Amniotic epithelial cell (primary cell): ENCODE results near the gene YEATS4.

Source experiments
- DNase-seq: peaks from one replicate; pipeline ENCODE4 v3.0.0-alpha.2; 2010; ENCODE audit warnings: low read depth

The YEATS4 gene

DNA sequence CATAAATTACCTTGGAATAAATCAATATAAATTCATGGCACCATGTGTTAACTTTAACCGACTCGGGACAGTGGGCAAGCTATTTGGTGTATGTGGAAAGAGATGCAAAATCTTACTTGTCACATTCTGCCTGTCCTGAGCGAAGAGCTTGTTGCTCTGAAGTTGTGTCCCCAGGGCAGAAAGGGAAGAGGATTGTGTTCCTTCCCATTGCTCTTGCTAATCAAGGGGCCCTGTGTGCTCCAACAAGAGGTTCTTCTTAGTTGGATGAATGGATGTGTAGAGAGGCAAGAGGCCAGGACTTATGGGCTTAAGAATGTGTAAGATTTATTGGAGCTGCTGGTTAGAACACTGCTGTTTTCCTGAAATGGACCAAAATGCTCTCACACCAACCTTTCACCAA lies 74.1 kb downstream of the YEATS4 start:
- DNase-seq: no peak

DNA sequence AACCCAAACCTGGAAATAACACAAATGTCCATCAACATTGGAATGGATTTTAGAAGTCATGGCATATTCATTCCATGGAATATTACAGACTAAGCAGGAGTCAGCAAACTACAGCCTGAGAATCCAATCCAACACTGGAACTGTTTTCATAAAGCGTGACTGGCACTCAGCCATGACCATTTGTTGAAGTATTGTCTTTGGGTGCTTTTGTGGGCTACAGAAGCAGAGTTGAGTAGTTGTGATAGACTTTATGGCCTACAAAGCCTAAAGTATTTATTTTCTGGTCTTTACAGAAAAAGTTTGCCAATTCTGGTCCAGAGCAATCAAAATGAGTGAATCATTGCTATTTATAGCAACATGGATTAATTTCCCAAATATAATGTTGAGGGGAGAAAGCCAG lies 76.1 kb downstream of the YEATS4 start:
- DNase-seq: no peak

DNA sequence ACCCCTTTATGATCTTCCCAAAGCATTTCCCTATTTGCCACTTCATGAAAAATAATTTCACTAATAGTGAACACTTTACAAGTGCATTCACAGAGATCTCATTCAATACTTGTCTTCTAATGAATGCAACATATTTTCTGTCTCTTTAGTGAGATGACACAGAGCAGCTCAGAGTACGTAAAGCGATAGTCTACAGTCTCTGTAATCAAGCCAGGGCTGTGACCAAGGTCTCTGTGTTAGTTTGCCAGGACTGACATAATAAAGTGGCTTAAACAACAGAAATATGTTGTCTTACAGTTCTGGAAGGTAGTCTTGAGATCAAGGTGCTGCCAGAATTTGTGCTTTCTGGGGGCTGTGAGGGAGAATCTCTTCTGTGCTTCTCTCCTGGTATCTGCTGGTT lies 77.5 kb downstream of the YEATS4 start:
- no peak for DNase-seq

DNA sequence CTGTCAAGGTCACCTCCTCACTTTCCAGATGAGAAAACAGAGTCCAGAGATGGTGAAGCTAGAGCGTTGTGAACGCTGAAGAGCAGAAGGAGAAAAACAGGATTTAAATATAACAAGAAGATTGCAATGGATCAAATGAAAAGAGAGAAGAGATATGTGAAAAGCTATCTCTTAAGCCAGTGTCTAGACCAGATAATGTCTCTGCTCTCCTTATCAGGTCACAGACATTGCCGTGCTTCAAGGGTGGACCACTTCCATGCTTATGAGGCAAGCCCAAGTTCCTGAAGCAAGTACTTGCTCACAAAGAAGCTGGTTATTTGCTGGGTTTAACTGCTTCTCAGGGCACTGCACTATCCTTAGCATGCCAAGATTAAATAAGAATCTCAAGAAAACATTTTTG lies 79.0 kb downstream of the YEATS4 start:
- no peak for DNase-seq

DNA sequence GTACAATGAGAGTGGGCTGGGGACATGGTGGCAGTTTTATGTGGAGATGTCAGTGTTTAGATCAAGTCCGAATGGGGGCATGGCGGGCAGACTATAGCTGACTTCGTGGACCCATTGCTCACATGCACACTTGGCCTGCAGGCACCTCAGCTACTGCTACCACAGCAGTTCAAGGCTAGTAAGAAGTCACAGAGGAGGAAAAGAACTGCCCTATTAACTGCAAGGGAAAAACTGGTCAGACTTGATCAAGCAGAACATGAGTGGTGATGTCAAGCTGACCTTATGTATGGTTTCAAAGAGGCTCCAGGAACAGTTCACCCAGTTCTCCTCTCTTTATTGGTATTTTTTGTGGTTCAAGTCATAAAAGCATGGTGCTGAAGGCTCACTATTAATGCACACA lies 80.5 kb downstream of the YEATS4 start:
- DNase-seq: no peak
